HL-60 (cell line): ENCODE results near the gene OR6B3.

Source experiments
- CTCF ChIP-seq: IDR thresholded peaks from one replicate; pipeline ENCODE4 v1.5.1; 2011; ENCODE audit warnings: low read length, control low read depth, inconsistent platforms; ENCODE audit not compliant: insufficient read depth
- GABPA ChIP-seq: IDR thresholded peaks from 2 replicates; pipeline ENCODE4 v1.6.1; 2012; ENCODE audit warnings: low read depth
- POLR2AphosphoS5 ChIP-seq: IDR thresholded peaks from 2 replicates; pipeline ENCODE4 v1.6.1; 2012; ENCODE audit warnings: low read depth
- TF ChIP-seq, protein P1 (sequence below): IDR thresholded peaks from 2 replicates; pipeline ENCODE4 v1.6.1; 2012; ENCODE audit warnings: low read depth; ENCODE audit not compliant: insufficient replicate concordance

DNA sequence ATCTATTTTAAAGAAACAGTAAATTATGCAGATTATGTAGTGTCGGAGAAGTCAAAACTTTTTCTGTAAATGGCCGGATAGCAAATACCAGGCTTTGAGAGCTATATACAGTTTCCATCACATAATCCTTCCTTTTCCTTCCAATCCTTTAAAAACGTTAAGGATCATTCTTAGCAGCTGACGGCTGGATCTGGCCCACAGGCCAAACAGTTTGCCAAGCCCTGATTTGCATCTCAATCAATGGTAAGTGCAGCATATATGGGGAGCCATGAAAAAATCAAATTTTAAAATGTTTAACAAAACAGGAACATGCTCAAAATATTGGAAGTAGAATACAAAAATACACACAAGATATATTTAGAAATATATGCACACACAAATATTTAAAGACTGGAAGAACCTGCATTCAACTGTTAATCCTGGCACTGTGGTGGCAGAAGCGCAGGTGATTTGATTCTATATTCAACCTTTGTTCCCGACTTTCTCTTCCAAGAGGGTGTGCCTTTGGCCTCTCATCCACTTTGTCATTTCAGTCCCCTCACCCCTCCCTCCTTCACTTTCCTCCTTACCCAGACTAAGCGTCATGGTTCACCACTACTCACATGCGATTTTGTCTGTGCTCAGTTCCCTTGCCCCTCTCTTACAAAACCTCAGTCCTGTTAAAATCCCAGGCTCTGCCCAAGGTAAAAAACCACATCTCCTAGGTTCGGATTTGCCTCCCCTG, 55.5 kb downstream of the OR6B3 start:
- no peak for TF ChIP-seq CTCF
- TF ChIP-seq POLR2AphosphoS5: no peak
- no peak for TF ChIP-seq GABPA
- TF ChIP-seq, protein P1, sequence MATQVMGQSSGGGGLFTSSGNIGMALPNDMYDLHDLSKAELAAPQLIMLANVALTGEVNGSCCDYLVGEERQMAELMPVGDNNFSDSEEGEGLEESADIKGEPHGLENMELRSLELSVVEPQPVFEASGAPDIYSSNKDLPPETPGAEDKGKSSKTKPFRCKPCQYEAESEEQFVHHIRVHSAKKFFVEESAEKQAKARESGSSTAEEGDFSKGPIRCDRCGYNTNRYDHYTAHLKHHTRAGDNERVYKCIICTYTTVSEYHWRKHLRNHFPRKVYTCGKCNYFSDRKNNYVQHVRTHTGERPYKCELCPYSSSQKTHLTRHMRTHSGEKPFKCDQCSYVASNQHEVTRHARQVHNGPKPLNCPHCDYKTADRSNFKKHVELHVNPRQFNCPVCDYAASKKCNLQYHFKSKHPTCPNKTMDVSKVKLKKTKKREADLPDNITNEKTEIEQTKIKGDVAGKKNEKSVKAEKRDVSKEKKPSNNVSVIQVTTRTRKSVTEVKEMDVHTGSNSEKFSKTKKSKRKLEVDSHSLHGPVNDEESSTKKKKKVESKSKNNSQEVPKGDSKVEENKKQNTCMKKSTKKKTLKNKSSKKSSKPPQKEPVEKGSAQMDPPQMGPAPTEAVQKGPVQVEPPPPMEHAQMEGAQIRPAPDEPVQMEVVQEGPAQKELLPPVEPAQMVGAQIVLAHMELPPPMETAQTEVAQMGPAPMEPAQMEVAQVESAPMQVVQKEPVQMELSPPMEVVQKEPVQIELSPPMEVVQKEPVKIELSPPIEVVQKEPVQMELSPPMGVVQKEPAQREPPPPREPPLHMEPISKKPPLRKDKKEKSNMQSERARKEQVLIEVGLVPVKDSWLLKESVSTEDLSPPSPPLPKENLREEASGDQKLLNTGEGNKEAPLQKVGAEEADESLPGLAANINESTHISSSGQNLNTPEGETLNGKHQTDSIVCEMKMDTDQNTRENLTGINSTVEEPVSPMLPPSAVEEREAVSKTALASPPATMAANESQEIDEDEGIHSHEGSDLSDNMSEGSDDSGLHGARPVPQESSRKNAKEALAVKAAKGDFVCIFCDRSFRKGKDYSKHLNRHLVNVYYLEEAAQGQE: no peak
